C1 segment of cervical spinal cord (tissue), 14 donors: Measurements from ENCODE around the gene GNAQ.
"Not testable (repeated sequence)": the region's sequence is repeated elsewhere in the genome, so short reads cannot be mapped to it uniquely, and the experiment has no call there.

Source experiments
- DNase-seq, 14 donors: peaks; one replicate each; lab custom pipeline; 2025; lab: John Stamatoyannopoulos, UW

Gene GNAQ

GRCh38 chr9:77702521-77703390, 328.9 kb downstream of the GNAQ start:
- DNase-seq = not testable (repeated sequence)

GRCh38 chr9:77697238-77697984, 334.2 kb downstream of the GNAQ start:
- DNase-seq = no peak

- not testable (repeated sequence) for DNase-seq
Observed at GRCh38 chr9:77690723-77691122, 340.9 kb downstream of the GNAQ start.

GRCh38 chr9:77690119-77690518, 341.5 kb downstream of the GNAQ start:
- not testable (repeated sequence) for DNase-seq

- DNase-seq = not testable (repeated sequence)
Observed at GRCh38 chr9:77687737-77688136, 343.9 kb downstream of the GNAQ start.

GRCh38 chr9:77680581-77680980, 351.0 kb downstream of the GNAQ start:
- DNase-seq = no peak

GRCh38 chr9:77679661-77680368, 351.8 kb downstream of the GNAQ start:
- no peak for DNase-seq

GRCh38 chr9:77679088-77679487, 352.5 kb downstream of the GNAQ start:
- no peak for DNase-seq

GRCh38 chr9:77677957-77678535, 353.6 kb downstream of the GNAQ start:
- no peak for DNase-seq

- no peak for DNase-seq
Observed at GRCh38 chr9:77677397-77677796, 354.2 kb downstream of the GNAQ start.

- no peak for DNase-seq
Observed at GRCh38 chr9:77673941-77674791, 357.4 kb downstream of the GNAQ start.

GRCh38 chr9:77672183-77672582, 359.4 kb downstream of the GNAQ start:
- no peak for DNase-seq

GRCh38 chr9:77667151-77667550, 364.5 kb downstream of the GNAQ start:
- DNase-seq = no peak
